Measurements from ENCODE around the gene TMEM186.
"Not testable (repeated sequence)": the region's sequence is repeated elsewhere in the genome, so short reads cannot be mapped to it uniquely, and the experiment has no call there.

TMEM186 gene

GRCh38 chr16:8797364-8798173, at the start of gene TMEM186, which contains the start of gene PMM2:
Gene TMEM186 (minus strand): TSS chr16:8797639. CDS start chr16:8797614, 25 bp downstream.
Gene PMM2 (plus strand): TSS chr16:8797839. CDS start chr16:8797883, 44 bp downstream.
- DNase-seq (ENCODE audit: low read depth in 2 of 2) = peak; percentile 91 to 93

GRCh38 chr16:8847145-8847544, 49.7 kb upstream of the TMEM186 start:
- no peak for DNase-seq (ENCODE audit: low read depth in 2 of 2)

- no peak for DNase-seq (ENCODE audit: low read depth in 2 of 2)
Measured at GRCh38 chr16:8846401-8846932, 49.0 kb upstream of the TMEM186 start.

GRCh38 chr16:8845699-8846298, 48.4 kb upstream of the TMEM186 start:
- DNase-seq (ENCODE audit: low read depth in 2 of 2) = no peak

- not testable (repeated sequence) for DNase-seq (ENCODE audit: low read depth in 2 of 2)
Measured at GRCh38 chr16:8843296-8843695, 45.9 kb upstream of the TMEM186 start.

GRCh38 chr16:8842016-8842415, 44.6 kb upstream of the TMEM186 start:
- DNase-seq (ENCODE audit: low read depth in 2 of 2) = not testable (repeated sequence)

GRCh38 chr16:8837594-8837993, 40.2 kb upstream of the TMEM186 start:
- DNase-seq (ENCODE audit: low read depth in 2 of 2) = not testable (repeated sequence)

GRCh38 chr16:8836797-8837196, 39.4 kb upstream of the TMEM186 start:
- not testable (repeated sequence) for DNase-seq (ENCODE audit: low read depth in 2 of 2)

GRCh38 chr16:8832717-8833105, 35.3 kb upstream of the TMEM186 start:
- DNase-seq (ENCODE audit: low read depth in 2 of 2) = no peak

GRCh38 chr16:8831871-8832716, 34.7 kb upstream of the TMEM186 start:
- DNase-seq (ENCODE audit: low read depth in 2 of 2) = no peak

GRCh38 chr16:8831450-8831849, 34.0 kb upstream of the TMEM186 start:
- no peak for DNase-seq (ENCODE audit: low read depth in 2 of 2)

- DNase-seq (ENCODE audit: low read depth in 2 of 2) = no peak
Measured at GRCh38 chr16:8828541-8829165, 31.2 kb upstream of the TMEM186 start.

GRCh38 chr16:8826278-8826879, 28.9 kb upstream of the TMEM186 start:
- DNase-seq (ENCODE audit: low read depth in 2 of 2) = no peak

- DNase-seq (ENCODE audit: low read depth in 2 of 2) = no peak
Measured at GRCh38 chr16:8822403-8822802, 25.0 kb upstream of the TMEM186 start.

- no peak for DNase-seq (ENCODE audit: low read depth in 2 of 2)
Measured at GRCh38 chr16:8819411-8820034, 22.1 kb upstream of the TMEM186 start.

GRCh38 chr16:8818504-8819270, 21.2 kb upstream of the TMEM186 start:
- no peak for DNase-seq (ENCODE audit: low read depth in 2 of 2)

GRCh38 chr16:8816967-8817655, 19.7 kb upstream of the TMEM186 start:
- no peak for DNase-seq (ENCODE audit: low read depth in 2 of 2)

- no peak for DNase-seq (ENCODE audit: low read depth in 2 of 2)
Measured at GRCh38 chr16:8814095-8814806, 16.8 kb upstream of the TMEM186 start.
